NCI-H2081 treated with DMSO at 0.1 percent for 48 hours (cell line): ENCODE results near the gene CD28.
"Not testable (repeated sequence)": the region's sequence is repeated elsewhere in the genome, so short reads cannot be mapped to it uniquely, and the experiment has no call there.

Experiments used
- DNase-seq: peaks from one replicate; lab custom pipeline; 2025; lab: John Stamatoyannopoulos, UW

CD28 gene

GRCh38 chr2:203748331-203749126, 42.1 kb downstream of the CD28 start:
- DNase-seq, result no peak

GRCh38 chr2:203750346-203751068, 44.1 kb downstream of the CD28 start:
- no peak for DNase-seq

GRCh38 chr2:203751685-203752271, 45.3 kb downstream of the CD28 start:
- DNase-seq, result no peak

- no peak for DNase-seq
Measured at GRCh38 chr2:203756161-203756560, 49.7 kb downstream of the CD28 start.

GRCh38 chr2:203758841-203759689, 52.6 kb downstream of the CD28 start:
- DNase-seq, result no peak

GRCh38 chr2:203759690-203760365, 53.4 kb downstream of the CD28 start:
- no peak for DNase-seq

- no peak for DNase-seq
Measured at GRCh38 chr2:203761121-203761520, 54.7 kb downstream of the CD28 start.

GRCh38 chr2:203763241-203763937, 57.0 kb downstream of the CD28 start:
- no peak for DNase-seq

- DNase-seq, result no peak
Measured at GRCh38 chr2:203763938-203764664, 57.7 kb downstream of the CD28 start.

GRCh38 chr2:203772456-203773165, 66.2 kb downstream of the CD28 start:
- no peak for DNase-seq

- DNase-seq, result no peak
Measured at GRCh38 chr2:203774760-203775159, 68.3 kb downstream of the CD28 start.

GRCh38 chr2:203775684-203776083, 69.2 kb downstream of the CD28 start:
- no peak for DNase-seq

- no peak for DNase-seq
Measured at GRCh38 chr2:203777030-203777429, 70.6 kb downstream of the CD28 start.

GRCh38 chr2:203779477-203780073, 73.1 kb downstream of the CD28 start:
- not testable (repeated sequence) for DNase-seq

- DNase-seq, result no peak
Measured at GRCh38 chr2:203780231-203780630, 73.8 kb downstream of the CD28 start.

GRCh38 chr2:203781151-203781550, 74.7 kb downstream of the CD28 start:
- no peak for DNase-seq

GRCh38 chr2:203782262-203782976, 76.0 kb downstream of the CD28 start:
- peak; percentile 8 for DNase-seq

GRCh38 chr2:203783496-203784203, 77.2 kb downstream of the CD28 start:
- DNase-seq, result no peak
